Measurements from ENCODE around the gene SELPLG. TPM values are rescaled to one million over a fixed set of nuclear protein-coding genes. Genes with fewer than 3 reads are reported as not detected.
"Not testable (repeated sequence)": the region's sequence is repeated elsewhere in the genome, so short reads cannot be mapped to it uniquely, and the experiment has no call there.

Gene SELPLG
- total RNA-seq, 2 donors from 2014 or later = 2.6 to 5.3 TPM

DNA sequence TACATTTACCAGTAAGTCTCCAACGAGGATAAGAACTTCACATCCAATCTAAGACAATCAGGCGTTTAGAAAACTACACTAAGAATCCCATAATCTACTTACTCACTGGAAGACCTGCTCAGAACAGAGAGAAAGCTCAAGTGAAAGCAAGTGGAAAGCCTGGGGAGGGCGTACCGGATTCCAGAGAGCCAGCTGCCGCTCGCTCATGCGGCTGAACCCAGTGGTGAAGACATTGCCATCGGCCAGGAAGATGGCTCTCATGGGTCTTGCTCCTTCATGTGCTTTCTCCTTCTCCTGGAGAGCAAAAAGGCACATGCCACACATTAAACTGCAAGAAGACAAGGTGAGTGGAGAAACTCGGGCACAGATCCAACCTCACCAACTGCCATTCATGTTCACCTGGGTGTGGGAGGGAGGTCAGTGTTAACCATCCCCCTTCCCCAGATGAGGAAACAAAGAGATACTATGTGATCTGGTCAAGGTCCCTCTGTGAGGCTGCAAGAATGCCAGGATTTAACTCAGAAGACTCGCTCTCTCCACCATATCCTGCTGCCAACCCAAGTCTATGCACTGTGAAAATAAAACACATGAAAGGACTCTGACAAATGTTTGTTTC is 23.5 kb upstream of the SELPLG start:
- no peak for TF ChIP-seq POLR2AphosphoS5 (IDR thresholded peaks at IDR 0.05)
- TF ChIP-seq CTCF (IDR thresholded peaks at IDR 0.05) = no peak
- no peak for TF ChIP-seq POLR2A (IDR thresholded peaks at IDR 0.05)
- Histone ChIP-seq H3K4me3 (no peak overlapping the region), H3K36me3 (no peaks in the 10 kb centered on the region), H3K27me3 (replicated peaks; ENCODE audit: insufficient read depth) (no peaks in the 10 kb centered on the region), H3K27ac (no peak overlapping the region), H3K9me3 (no peaks in the 10 kb centered on the region), H3K4me1 (replicated peaks) (no peaks in the 10 kb centered on the region)
- 90% methylated on average over 10 of the region's 10 CpGs for WGBS
- DNase-seq (ENCODE audit: low spot score) = no peak
- intact Hi-C loops (cut with DNase I) = no loop called here

GRCh38 chr12:108656247-108656646 is 22.6 kb upstream of the SELPLG start:
- DNase-seq (ENCODE audit: low spot score); H3K27ac ChIP-seq; intact Hi-C loops (cut with DNase I); H3K36me3 ChIP-seq; H3K4me3 ChIP-seq; H3K27me3 ChIP-seq (replicated peaks; ENCODE audit: insufficient read depth); H3K4me1 ChIP-seq (replicated peaks); H3K9me3 ChIP-seq: not testable (repeated sequence)
- WGBS = 92% methylated on average over 14 of the region's 24 CpGs

GRCh38 chr12:108655812-108656175 is 22.1 kb upstream of the SELPLG start:
- DNase-seq (ENCODE audit: low spot score); H3K9me3 ChIP-seq; intact Hi-C loops (cut with DNase I); H3K27me3 ChIP-seq (replicated peaks; ENCODE audit: insufficient read depth); H3K4me1 ChIP-seq (replicated peaks); H3K36me3 ChIP-seq; H3K4me3 ChIP-seq; H3K27ac ChIP-seq: not testable (repeated sequence)
- whole genome bisulfite sequencing = 98% methylated on average over 10 of the region's 28 CpGs

- DNase-seq (ENCODE audit: low spot score); intact Hi-C loops (cut with DNase I); H3K4me3 ChIP-seq; H3K27ac ChIP-seq; H3K9me3 ChIP-seq; H3K36me3 ChIP-seq; H3K27me3 ChIP-seq (replicated peaks; ENCODE audit: insufficient read depth); H3K4me1 ChIP-seq (replicated peaks): not testable (repeated sequence)
- 90% methylated on average over 9 of the region's 9 CpGs for WGBS
These were observed 20.9 kb upstream of the SELPLG start for GRCh38 chr12:108654622-108655021.

DNA sequence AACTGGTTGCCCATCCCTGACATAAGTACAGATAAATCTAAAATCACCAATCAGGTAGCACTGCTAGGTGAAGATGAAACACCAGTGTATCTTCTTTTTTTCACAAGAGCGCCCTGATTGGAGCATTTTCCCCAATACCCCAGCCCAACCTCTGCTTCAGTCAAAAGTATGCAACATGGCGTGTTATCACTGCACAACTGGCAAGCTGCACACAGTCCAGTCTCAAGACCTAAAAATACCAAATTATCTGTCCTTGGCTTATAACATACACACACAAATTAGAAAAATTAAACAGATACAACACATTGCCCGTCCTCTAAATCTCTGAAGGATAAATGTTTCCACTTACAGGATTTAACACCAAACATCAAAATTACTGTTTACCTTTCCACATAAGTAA is 20.2 kb upstream of the SELPLG start:
- no peak for DNase-seq (ENCODE audit: low spot score)
- Histone ChIP-seq H3K27ac (no peak overlapping the region), H3K4me1 (replicated peaks) (no peaks in the 10 kb centered on the region), H3K9me3 (no peaks in the 10 kb centered on the region), H3K4me3 (no peak overlapping the region), H3K36me3 (no peaks in the 10 kb centered on the region), H3K27me3 (replicated peaks; ENCODE audit: insufficient read depth) (no peaks in the 10 kb centered on the region)
- intact Hi-C loops (cut with DNase I) = no loop called here
- no peak for TF ChIP-seq CTCF (IDR thresholded peaks at IDR 0.05)
- 92% methylated on average over 3 of the region's 3 CpGs for WGBS

DNA sequence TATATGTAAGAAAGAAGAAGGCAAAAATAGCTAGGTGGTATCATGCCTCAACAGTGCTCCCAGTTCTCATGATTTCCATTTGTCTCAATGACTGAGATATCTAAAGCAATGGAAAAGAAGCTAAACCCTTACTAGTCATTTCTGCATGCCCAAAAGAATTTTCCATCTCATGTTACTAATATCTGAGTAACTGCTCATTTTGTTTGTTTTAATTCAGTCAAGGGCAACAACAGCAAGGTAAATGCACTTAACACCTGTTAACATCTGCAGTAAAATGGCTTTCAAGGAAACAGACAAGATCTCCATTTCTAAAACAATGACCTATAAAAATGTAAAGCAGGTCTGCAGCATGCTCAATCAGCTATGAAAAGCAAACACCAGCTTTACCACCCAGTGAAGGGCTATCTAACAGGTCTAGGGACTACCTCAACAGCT is 19.4 kb upstream of the SELPLG start:
- no peaks in the 10 kb centered on the region for H3K36me3 ChIP-seq
- no peak overlapping the region for H3K4me3 ChIP-seq
- no peaks in the 10 kb centered on the region for H3K9me3 ChIP-seq
- TF ChIP-seq POLR2A (IDR thresholded peaks at IDR 0.05) (no peak), CTCF (IDR thresholded peaks at IDR 0.05) (no peak), POLR2AphosphoS5 (IDR thresholded peaks at IDR 0.05) (no peak)
- no peaks in the 10 kb centered on the region for H3K27me3 ChIP-seq (replicated peaks; ENCODE audit: insufficient read depth)
- intact Hi-C loops (cut with DNase I) = no loop called here
- no peak for DNase-seq (ENCODE audit: low spot score)
- H3K4me1 ChIP-seq (replicated peaks) = no peaks in the 10 kb centered on the region
- no peak overlapping the region for H3K27ac ChIP-seq

Measured in prostate gland (tissue), 2 donors.